ENCODE data around the gene USP48.

The USP48 gene

GRCh38 chr1:21759818-21760217 is 23.1 kb downstream of the USP48 start:
- Histone ChIP-seq H3K4me2 (ENCODE audit: low read length) (no peak overlapping the region), H3K27me3 (ENCODE audit: low read depth, low read length) (no peaks in the 10 kb centered on the region), H3K79me2 (ENCODE audit: low read length) (peaks cover 80% of the 10 kb centered on the region), H3K4me3 (ENCODE audit: low read length) (no peak overlapping the region), H4K20me1 (ENCODE audit: insufficient read depth, low read length) (peaks cover 70% of the 10 kb centered on the region), H3K36me3 (replicated peaks; ENCODE audit: low read depth, low read length) (peaks cover 2% of the 10 kb centered on the region), H3K27ac (ENCODE audit: low read length) (no peak overlapping the region), H2AFZ (ENCODE audit: low read depth, low read length) (no peak overlapping the region), H3K9me3 (ENCODE audit: insufficient read depth, low read length) (no peaks in the 10 kb centered on the region), H3K4me1 (ENCODE audit: low read length) (peaks cover 20% of the 10 kb centered on the region), H3K9ac (ENCODE audit: low read length) (no peak overlapping the region)
- TF ChIP-seq EZH2phosphoT487 (IDR thresholded peaks at IDR 0.05; ENCODE audit: low read depth) (no peak), CTCF (IDR thresholded peaks at IDR 0.05; ENCODE audit: low read depth, low read length) (no peak)

- peaks cover 65% of the 10 kb centered on the region for H4K20me1 ChIP-seq (ENCODE audit: insufficient read depth, low read length)
Observed at GRCh38 chr1:21759182-21759581, 23.8 kb downstream of the USP48 start.

GRCh38 chr1:21758614-21759013 is 24.3 kb downstream of the USP48 start:
- peaks cover 20% of the 10 kb centered on the region for H3K4me1 ChIP-seq (ENCODE audit: low read length)
- no peaks in the 10 kb centered on the region for H3K27me3 ChIP-seq (ENCODE audit: low read depth, low read length)
- no peak for TF ChIP-seq EZH2phosphoT487 (IDR thresholded peaks at IDR 0.05; ENCODE audit: low read depth)
- TF ChIP-seq CTCF (IDR thresholded peaks at IDR 0.05; ENCODE audit: low read depth, low read length): no peak
- peaks cover 68% of the 10 kb centered on the region for H3K79me2 ChIP-seq (ENCODE audit: low read length)
- H4K20me1 ChIP-seq (ENCODE audit: insufficient read depth, low read length): peaks cover 59% of the 10 kb centered on the region
- H3K4me3 ChIP-seq (ENCODE audit: low read length): no peak overlapping the region
- no peak overlapping the region for H3K9ac ChIP-seq (ENCODE audit: low read length)
- peaks cover 8% of the 10 kb centered on the region for H3K36me3 ChIP-seq (replicated peaks; ENCODE audit: low read depth, low read length)
- no peak overlapping the region for H2AFZ ChIP-seq (ENCODE audit: low read depth, low read length)
- no peaks in the 10 kb centered on the region for H3K9me3 ChIP-seq (ENCODE audit: insufficient read depth, low read length)
- H3K4me2 ChIP-seq (ENCODE audit: low read length): no peak overlapping the region
- H3K27ac ChIP-seq (ENCODE audit: low read length): no peak overlapping the region

More at GRCh38 chr1:21759182-21759581, 23.8 kb downstream of the USP48 start:
- Histone ChIP-seq H3K27ac (ENCODE audit: low read length) (no peak overlapping the region), H3K4me1 (ENCODE audit: low read length) (peaks cover 20% of the 10 kb centered on the region), H3K9ac (ENCODE audit: low read length) (no peak overlapping the region), H3K4me2 (ENCODE audit: low read length) (no peak overlapping the region), H3K9me3 (ENCODE audit: insufficient read depth, low read length) (no peaks in the 10 kb centered on the region), H3K27me3 (ENCODE audit: low read depth, low read length) (no peaks in the 10 kb centered on the region), H3K79me2 (ENCODE audit: low read length) (peaks cover 74% of the 10 kb centered on the region), H3K4me3 (ENCODE audit: low read length) (no peak overlapping the region), H2AFZ (ENCODE audit: low read depth, low read length) (no peak overlapping the region), H3K36me3 (replicated peaks; ENCODE audit: low read depth, low read length) (peaks cover 5% of the 10 kb centered on the region)
- TF ChIP-seq EZH2phosphoT487 (IDR thresholded peaks at IDR 0.05; ENCODE audit: low read depth) (no peak), CTCF (IDR thresholded peaks at IDR 0.05; ENCODE audit: low read depth, low read length) (no peak)

GRCh38 chr1:21756393-21757089 is 26.4 kb downstream of the USP48 start:
- H3K9ac ChIP-seq (ENCODE audit: low read length): no peak overlapping the region
- H4K20me1 ChIP-seq (ENCODE audit: insufficient read depth, low read length): peaks cover 40% of the 10 kb centered on the region
- peaks cover 8% of the 10 kb centered on the region for H3K4me1 ChIP-seq (ENCODE audit: low read length)
- no peak overlapping the region for H3K27ac ChIP-seq (ENCODE audit: low read length)
- peaks cover 48% of the 10 kb centered on the region for H3K79me2 ChIP-seq (ENCODE audit: low read length)
- H3K36me3 ChIP-seq (replicated peaks; ENCODE audit: low read depth, low read length): peaks cover 8% of the 10 kb centered on the region
- H3K27me3 ChIP-seq (ENCODE audit: low read depth, low read length): no peaks in the 10 kb centered on the region
- H3K4me2 ChIP-seq (ENCODE audit: low read length): no peak overlapping the region
- TF ChIP-seq CTCF (IDR thresholded peaks at IDR 0.05; ENCODE audit: low read depth, low read length) (no peak), EZH2phosphoT487 (IDR thresholded peaks at IDR 0.05; ENCODE audit: low read depth) (no peak)
- H3K4me3 ChIP-seq (ENCODE audit: low read length): no peak overlapping the region
- H3K9me3 ChIP-seq (ENCODE audit: insufficient read depth, low read length): no peaks in the 10 kb centered on the region
- H2AFZ ChIP-seq (ENCODE audit: low read depth, low read length): no peak overlapping the region
